OCI-LY1 (cell line): Measurements from ENCODE around the gene CRMP1.

Source experiments
- CTCF ChIP-seq: fragments of 200-600 bp; sonication (generic), shearing (Covaris generic); IDR thresholded peaks from 2 replicates; pipeline ENCODE4 v1.5.1; 2017; ENCODE audit warnings: mild to moderate bottlenecking, antibody characterized with exemption, low read length, moderate library complexity, mixed read lengths
- EZH2 ChIP-seq: fragments of 200-600 bp; sonication (generic), shearing (Covaris generic); IDR thresholded peaks from 2 replicates; pipeline ENCODE4 v1.8.0; 2017; ENCODE audit warnings: borderline replicate concordance, mixed run types, mild to moderate bottlenecking, antibody characterized with exemption, low read length, moderate library complexity, mixed read lengths

- no peak for TF ChIP-seq EZH2
- no peak for TF ChIP-seq CTCF
Measured at GRCh38 chr4:5921101-5921980, 28.5 kb upstream of the CRMP1 start.
